ENCODE results near the gene SPSB1. TPM values are rescaled to one million over a fixed set of nuclear protein-coding genes. Genes with fewer than 3 reads are reported as not detected.

The SPSB1 gene
- total and polyA plus RNA-seq, 2 experiments from 2014 or later = 13.5 to 22.7 TPM

GRCh38 chr1:9351654-9352271 is 59.1 kb downstream of the SPSB1 start:
- Histone ChIP-seq H3K36me3 (ENCODE audit: low read depth) (0 out of 2 replicates have a peak, but pooled peaks cover 7% of the 10 kb centered on the region), H2AFZ (no peak overlapping the region), H3F3A (ENCODE audit: insufficient read depth) (peaks cover 21% of the 10 kb centered on the region), H3K27me3 (replicated peaks; ENCODE audit: insufficient read depth) (no peaks in the 10 kb centered on the region), H3K9me2 (ENCODE audit: insufficient read depth) (no peaks in the 10 kb centered on the region), H3K4me2 (ENCODE audit: unreplicated experiment) (no peak overlapping the region), H3K4me1 (ENCODE audit: insufficient read depth) (peaks cover 13% of the 10 kb centered on the region), H3K79me2 (ENCODE audit: insufficient read depth) (peaks cover 60% of the 10 kb centered on the region), H3K4me3 (no peak overlapping the region), H3K27ac (no peak overlapping the region), H3K9me3 (ENCODE audit: low read depth) (no peaks in the 10 kb centered on the region), H3K9ac (no peak overlapping the region), H4K20me1 (ENCODE audit: insufficient read depth) (no peaks in the 10 kb centered on the region)
- 83 to 84% methylated on average over 4 to 7 of the region's 7 CpGs for WGBS, 2 experiments (ENCODE audit: low coverage in 1 of 2, low lambda C conversion rate in 2 of 2, missing lambda C conversion rate in 2 of 2)
- in situ Hi-C loops (cut with MboI) = no loop called here
- no peak for DNase-seq
- TF ChIP-seq EZH2phosphoT487 (IDR thresholded peaks at IDR 0.05; ENCODE audit: insufficient read depth, low read depth) = no peak

- in situ Hi-C loops (cut with MboI) = no loop called here
- Histone ChIP-seq H3K9me3 (ENCODE audit: low read depth) (no peaks in the 10 kb centered on the region), H3K27me3 (replicated peaks; ENCODE audit: insufficient read depth) (no peaks in the 10 kb centered on the region), H3K27ac (no peak overlapping the region), H3K36me3 (ENCODE audit: low read depth) (0 out of 2 replicates have a peak, but pooled peaks cover 7% of the 10 kb centered on the region), H3K9me2 (ENCODE audit: insufficient read depth) (no peaks in the 10 kb centered on the region), H3K79me2 (ENCODE audit: insufficient read depth) (peaks cover 59% of the 10 kb centered on the region), H3K4me2 (ENCODE audit: unreplicated experiment) (no peak overlapping the region), H3K4me3 (no peak overlapping the region), H3K9ac (no peak overlapping the region), H4K20me1 (ENCODE audit: insufficient read depth) (no peaks in the 10 kb centered on the region), H2AFZ (no peak overlapping the region), H3K4me1 (ENCODE audit: insufficient read depth) (peaks cover 13% of the 10 kb centered on the region), H3F3A (ENCODE audit: insufficient read depth) (peaks cover 21% of the 10 kb centered on the region)
- TF ChIP-seq EZH2 (IDR thresholded peaks at IDR 0.05; ENCODE audit: insufficient read depth, poor library complexity, severe bottlenecking) (no peak), EZH2phosphoT487 (IDR thresholded peaks at IDR 0.05; ENCODE audit: insufficient read depth, low read depth) (no peak)
- DNase-seq = no peak
- 84 to 85% methylated on average over 19 to 22 of the region's 22 CpGs for WGBS, 2 experiments (ENCODE audit: low coverage in 1 of 2, low lambda C conversion rate in 2 of 2, missing lambda C conversion rate in 2 of 2)
These were observed 59.9 kb downstream of the SPSB1 start for GRCh38 chr1:9352377-9353134.

GRCh38 chr1:9355503-9355902 is 62.8 kb downstream of the SPSB1 start:
- Histone ChIP-seq H3K4me2 (ENCODE audit: unreplicated experiment) (no peak overlapping the region), H3K36me3 (ENCODE audit: low read depth) (0 out of 2 replicates have a peak, but pooled peaks cover 7% of the 10 kb centered on the region), H3K27ac (no peak overlapping the region), H3K4me1 (ENCODE audit: insufficient read depth) (peaks cover 4% of the 10 kb centered on the region; the same call in 1 of the 2 replicates), H2AFZ (no peak overlapping the region), H4K20me1 (ENCODE audit: insufficient read depth) (no peaks in the 10 kb centered on the region), H3K27me3 (replicated peaks; ENCODE audit: insufficient read depth) (no peaks in the 10 kb centered on the region), H3K9ac (no peak overlapping the region), H3K9me2 (ENCODE audit: insufficient read depth) (no peaks in the 10 kb centered on the region), H3K9me3 (ENCODE audit: low read depth) (no peaks in the 10 kb centered on the region), H3F3A (ENCODE audit: insufficient read depth) (peaks cover 11% of the 10 kb centered on the region; the same call in 1 of the 2 replicates), H3K4me3 (no peak overlapping the region), H3K79me2 (ENCODE audit: insufficient read depth) (peaks cover 69% of the 10 kb centered on the region)
- in situ Hi-C loops (cut with MboI) = no loop called here
- no peak for TF ChIP-seq EZH2 (IDR thresholded peaks at IDR 0.05; ENCODE audit: insufficient read depth, poor library complexity, severe bottlenecking)
- TF ChIP-seq EZH2phosphoT487 (IDR thresholded peaks at IDR 0.05; ENCODE audit: insufficient read depth, low read depth) = no peak
- DNase-seq = no peak
- 90 to 92% methylated on average over 15 to 16 of the region's 16 CpGs for WGBS, 2 experiments (ENCODE audit: low coverage in 1 of 2, low lambda C conversion rate in 2 of 2, missing lambda C conversion rate in 2 of 2)

- no peak overlapping the region for H3K4me3 ChIP-seq
- peaks cover 74% of the 10 kb centered on the region for H3K79me2 ChIP-seq (ENCODE audit: insufficient read depth)
- no peak overlapping the region for H2AFZ ChIP-seq
- no peaks in the 10 kb centered on the region for H3K9me3 ChIP-seq (ENCODE audit: low read depth)
- no peaks in the 10 kb centered on the region for H3K9me2 ChIP-seq (ENCODE audit: insufficient read depth)
- H3K9ac ChIP-seq = no peak overlapping the region
- H3K36me3 ChIP-seq (ENCODE audit: low read depth) = 0 out of 2 replicates have a peak, but pooled peaks cover 7% of the 10 kb centered on the region
- no peak overlapping the region for H3K27ac ChIP-seq
- H3K4me2 ChIP-seq (ENCODE audit: unreplicated experiment) = no peak overlapping the region
- DNase-seq = no peak
- H3F3A ChIP-seq (ENCODE audit: insufficient read depth) = peaks cover 6% of the 10 kb centered on the region; the same call in 1 of the 2 replicates
- TF ChIP-seq EZH2 (IDR thresholded peaks at IDR 0.05; ENCODE audit: insufficient read depth, poor library complexity, severe bottlenecking) = no peak
- no peak for TF ChIP-seq EZH2phosphoT487 (IDR thresholded peaks at IDR 0.05; ENCODE audit: insufficient read depth, low read depth)
- H4K20me1 ChIP-seq (ENCODE audit: insufficient read depth) = no peaks in the 10 kb centered on the region
- no peaks in the 10 kb centered on the region for H3K4me1 ChIP-seq (ENCODE audit: insufficient read depth)
- H3K27me3 ChIP-seq (replicated peaks; ENCODE audit: insufficient read depth) = no peaks in the 10 kb centered on the region
- in situ Hi-C loops (cut with MboI) = no loop called here
- 90 to 92% methylated on average over 24 of the region's 24 CpGs for WGBS, 2 experiments (ENCODE audit: low coverage in 1 of 2, low lambda C conversion rate in 2 of 2, missing lambda C conversion rate in 2 of 2)
These were observed 63.3 kb downstream of the SPSB1 start for GRCh38 chr1:9356021-9356420.
